CD4-positive, alpha-beta memory T cell (primary cell): ENCODE measurements around the gene CFAP43. TPM values are rescaled to one million over a fixed set of nuclear protein-coding genes. Genes with fewer than 3 reads are reported as not detected.

Experiments used
- CTCF ChIA-PET: fragments of 350-600 bp; sonication (Branson Sonifier 250); formaldehyde crosslinking; loops from one replicate; lab custom pipeline; 2021; ENCODE audit warnings: inconsistent platforms; ENCODE audit not compliant: partially characterized antibody; lab: Charles Lee
- POLR2A ChIA-PET: fragments of 350-600 bp; sonication (Branson Sonifier 250); formaldehyde crosslinking; loops from one replicate; lab custom pipeline; 2021; ENCODE audit not compliant: partially characterized antibody; lab: Charles Lee
- DNase-seq, 5 donors: peaks; one replicate each; pipeline versions ENCODE4 v3.0.0 to v3.0.0-alpha.2; 2020 to 2022; ENCODE audit warnings: mixed read lengths in 1 of 5
- H3K27ac ChIP-seq: one replicate; pipeline ENCODE4 v1.7.0; 2013; ENCODE audit warnings: low read depth, low read length
- H3K27me3 ChIP-seq: 2 replicates; pipeline ENCODE4 v1.7.0; 2013; ENCODE audit warnings: mild to moderate bottlenecking, low read length, moderate library complexity; ENCODE audit not compliant: insufficient read depth
- H3K36me3 ChIP-seq: 2 replicates; pipeline ENCODE4 v1.7.0; 2013; ENCODE audit warnings: mild to moderate bottlenecking, low read length, moderate library complexity; ENCODE audit not compliant: insufficient read depth
- H3K4me1 ChIP-seq: 2 replicates; pipeline ENCODE4 v1.7.0; 2013; ENCODE audit warnings: mild to moderate bottlenecking, low read length, moderate library complexity; ENCODE audit not compliant: insufficient read depth
- H3K4me3 ChIP-seq, 2 donors: one replicate each; pipeline ENCODE4 v1.7.0; 2013; ENCODE audit warnings: low read length in 2 of 2, mild to moderate bottlenecking in 1 of 2
- H3K9me3 ChIP-seq, 2 donors: one replicate each; pipeline ENCODE4 v1.7.0; 2013; ENCODE audit warnings: low read length in 2 of 2, control low read depth in 1 of 2; ENCODE audit not compliant: control insufficient read depth in 1 of 2
- H3K27ac Mint-ChIP-seq, 7 donors: one replicate each; pipeline ENCODE4 v1.8.0; 2020 to 2021; ENCODE audit warnings: mixed read lengths in 7 of 7, mild to moderate bottlenecking in 6 of 7, inconsistent platforms in 3 of 7, moderate library complexity in 3 of 7
- H3K27me3 Mint-ChIP-seq, 2 donors: one replicate each; pipeline ENCODE4 v1.8.0; 2020 to 2021; ENCODE audit warnings: mixed read lengths in 2 of 2
- H3K36me3 Mint-ChIP-seq, 2 donors: one replicate each; pipeline ENCODE4 v1.8.0; 2020 to 2021; ENCODE audit warnings: mixed read lengths in 2 of 2, inconsistent platforms in 1 of 2, mild to moderate bottlenecking in 1 of 2
- H3K4me1 Mint-ChIP-seq, 4 donors: one replicate each; pipeline ENCODE4 v1.8.0; 2020 to 2021; ENCODE audit warnings: mixed read lengths in 4 of 4, mild to moderate bottlenecking in 1 of 4
- H3K4me3 Mint-ChIP-seq, 8 donors: one replicate each; pipeline ENCODE4 v1.8.0; 2020 to 2021; ENCODE audit warnings: mixed read lengths in 8 of 8, mild to moderate bottlenecking in 7 of 8, moderate library complexity in 6 of 8, inconsistent platforms in 3 of 8
- H3K9me3 Mint-ChIP-seq, 8 donors: one replicate each; pipeline ENCODE4 v1.8.0; 2020 to 2021; ENCODE audit warnings: mixed read lengths in 8 of 8, mild to moderate bottlenecking in 5 of 8, inconsistent platforms in 3 of 8, moderate library complexity in 1 of 8
- intact Hi-C: fragments of 100-400 bp; cut with micrococcal nuclease; formaldehyde crosslinking; loops from one replicate; pipeline ENCODE4 v1.15.1; 2023
- polyA plus RNA-seq, 2 donors: library from polyadenylated mRNA; unstranded; fragments of 300-500 nt; fragmentation: Illumina TruSeq; gene quantifications; one replicate each; pipeline ENCODE4 v1.2.3, GENCODE V29; 2021
- total RNA-seq, 2 experiments: library from RNA; stranded (reverse); gene quantifications; one replicate each; pipeline ENCODE4 v1.2.3, GENCODE V29; 2021

CFAP43 gene
- total and polyA plus RNA-seq, 4 experiments from 2014 or later, result not detected

DNA sequence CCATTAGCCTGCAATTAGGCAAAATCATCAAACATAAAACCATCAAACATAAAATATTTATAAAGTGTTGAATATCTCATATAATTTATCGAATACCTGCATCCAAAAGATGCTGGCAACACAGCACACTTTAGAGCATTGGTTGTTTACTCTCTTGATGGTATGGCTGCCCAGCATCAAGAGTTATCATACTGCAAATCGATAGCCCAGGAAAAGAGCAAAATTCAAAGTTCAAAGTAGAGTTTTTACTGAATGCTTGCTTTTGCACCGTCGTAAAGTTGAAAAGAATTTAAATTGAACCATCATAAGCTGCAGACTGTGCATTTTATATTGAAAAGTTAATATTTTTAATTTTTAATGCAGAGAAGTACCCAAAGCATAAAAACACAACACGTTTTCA, 32.6 kb upstream of the CFAP43 start:
- intact Hi-C loops, result loop anchor here (5.0 kb wide), 2 partner anchors 297 to 867 kb away; partner anchors contain the start of genes ATP5MK, PDCD11 and SLK
- H3K27ac ChIP-seq, result no peak overlapping the region
- POLR2A ChIA-PET, result interaction anchor here (3.8 kb wide), 1 partner anchor 11 kb away, joined by 15 read pairs; the partner anchor contains the start of gene GSTO1
- no peak overlapping the region for H3K4me3 ChIP-seq
- H3K27me3 Mint-ChIP-seq, result no peaks in the 10 kb centered on the region
- no peaks in the 10 kb centered on the region for H3K9me3 Mint-ChIP-seq
- H3K4me1 ChIP-seq, result peaks cover 85% of the 10 kb centered on the region
- H3K27me3 ChIP-seq, result no peaks in the 10 kb centered on the region
- H3K27ac Mint-ChIP-seq, result peak overlapping the region in 2 of 7 donors; percentile 44 to 49
- DNase-seq, result no peak
- H3K4me1 Mint-ChIP-seq, result peaks cover 50 to 88% (median 69%) of the 10 kb centered on the region in 4 donors
- peaks cover 32% of the 10 kb centered on the region for H3K36me3 ChIP-seq
- H3K36me3 Mint-ChIP-seq, result peaks cover 42 to 72% of the 10 kb centered on the region in 2 donors
- CTCF ChIA-PET, result interaction anchor here (1.8 to 7.0 kb wide), 2 partner anchors 8 to 11 kb away, joined by 4 to 52 read pairs; no protein-coding TSS in a partner anchor
- H3K4me3 Mint-ChIP-seq, result no peak overlapping the region
- H3K9me3 ChIP-seq, result no peaks in the 10 kb centered on the region

DNA sequence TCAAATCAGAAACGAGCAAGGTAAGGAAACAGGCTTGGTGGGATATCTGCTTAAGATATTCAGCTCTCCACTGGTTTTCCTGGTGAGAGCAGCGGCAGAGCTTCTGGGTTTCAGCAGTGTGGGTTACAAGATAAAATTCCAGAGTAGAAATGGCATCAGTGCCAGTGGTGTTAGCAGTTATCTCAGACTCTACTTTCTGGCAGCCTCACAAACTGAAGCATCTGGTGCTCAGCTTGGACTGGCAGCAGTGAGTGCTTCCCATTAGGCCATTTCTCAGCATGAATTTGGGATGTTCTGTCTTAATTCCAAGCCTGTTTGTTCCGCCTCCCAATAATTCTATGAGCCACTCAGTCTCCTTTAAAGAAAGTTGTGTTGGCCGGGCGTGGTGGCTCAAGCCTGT, 29.9 kb upstream of the CFAP43 start:
- Histone ChIP-seq H3K27ac (no peak overlapping the region), H3K4me3 (no peak overlapping the region), H3K9me3 (no peaks in the 10 kb centered on the region), H3K36me3 (peaks cover 32% of the 10 kb centered on the region), H3K4me1 (peaks cover 95% of the 10 kb centered on the region), H3K27me3 (no peaks in the 10 kb centered on the region)
- ChIA-PET POLR2A (interaction anchor here (1.8 to 3.8 kb wide), 2 partner anchors 8 to 12 kb away, joined by 9 to 15 read pairs; partner anchors contain the start of gene GSTO1), CTCF (interaction anchor here (7.0 kb wide), 1 partner anchor 13 kb away, joined by 52 read pairs; no protein-coding TSS in a partner anchor)
- Mint-ChIP-seq H3K27ac (peak overlapping the region in 6 of 7 donors; percentile 25 to 81 (median 58)), H3K4me3 (no peak overlapping the region), H3K9me3 (no peaks in the 10 kb centered on the region), H3K36me3 (peaks cover 42 to 75% of the 10 kb centered on the region in 2 donors), H3K27me3 (no peaks in the 10 kb centered on the region), H3K4me1 (peaks cover 55 to 89% (median 75%) of the 10 kb centered on the region in 4 donors)
- intact Hi-C loops, result loop anchor here (5.0 kb wide), 1 partner anchor 865 kb away; the partner anchor contains the start of genes ATP5MK and PDCD11
- DNase-seq, result no peak

- peaks cover 95% of the 10 kb centered on the region for H3K4me1 ChIP-seq
- Mint-ChIP-seq H3K27me3 (no peaks in the 10 kb centered on the region), H3K27ac (peak overlapping the region; percentile 48 to 90 (median 64)), H3K9me3 (no peaks in the 10 kb centered on the region), H3K4me1 (peaks cover 60 to 89% (median 76%) of the 10 kb centered on the region in 4 donors), H3K4me3 (peak overlapping the region in 6 of 8 donors; percentile 12 to 34 (median 18)), H3K36me3 (peaks cover 36 to 72% of the 10 kb centered on the region in 2 donors)
- intact Hi-C loops, result loop anchor here (5.0 kb wide), 1 partner anchor 863 kb away; the partner anchor contains the start of genes ATP5MK and PDCD11
- H3K9me3 ChIP-seq, result no peaks in the 10 kb centered on the region
- no peak overlapping the region for H3K4me3 ChIP-seq
- no peaks in the 10 kb centered on the region for H3K27me3 ChIP-seq
- H3K27ac ChIP-seq, result peak overlapping the region; percentile 17
- DNase-seq, result no peak
- ChIA-PET POLR2A (interaction anchor here (1.0 to 1.8 kb wide), 2 partner anchors 13 to 45 kb away, joined by 3 to 9 read pairs; no protein-coding TSS in a partner anchor), CTCF (interaction anchor here (7.0 kb wide), 1 partner anchor 15 kb away, joined by 52 read pairs; no protein-coding TSS in a partner anchor)
- H3K36me3 ChIP-seq, result peaks cover 30% of the 10 kb centered on the region
Measured at GRCh38 chr10:104260775-104261115, 28.6 kb upstream of the CFAP43 start.

DNA sequence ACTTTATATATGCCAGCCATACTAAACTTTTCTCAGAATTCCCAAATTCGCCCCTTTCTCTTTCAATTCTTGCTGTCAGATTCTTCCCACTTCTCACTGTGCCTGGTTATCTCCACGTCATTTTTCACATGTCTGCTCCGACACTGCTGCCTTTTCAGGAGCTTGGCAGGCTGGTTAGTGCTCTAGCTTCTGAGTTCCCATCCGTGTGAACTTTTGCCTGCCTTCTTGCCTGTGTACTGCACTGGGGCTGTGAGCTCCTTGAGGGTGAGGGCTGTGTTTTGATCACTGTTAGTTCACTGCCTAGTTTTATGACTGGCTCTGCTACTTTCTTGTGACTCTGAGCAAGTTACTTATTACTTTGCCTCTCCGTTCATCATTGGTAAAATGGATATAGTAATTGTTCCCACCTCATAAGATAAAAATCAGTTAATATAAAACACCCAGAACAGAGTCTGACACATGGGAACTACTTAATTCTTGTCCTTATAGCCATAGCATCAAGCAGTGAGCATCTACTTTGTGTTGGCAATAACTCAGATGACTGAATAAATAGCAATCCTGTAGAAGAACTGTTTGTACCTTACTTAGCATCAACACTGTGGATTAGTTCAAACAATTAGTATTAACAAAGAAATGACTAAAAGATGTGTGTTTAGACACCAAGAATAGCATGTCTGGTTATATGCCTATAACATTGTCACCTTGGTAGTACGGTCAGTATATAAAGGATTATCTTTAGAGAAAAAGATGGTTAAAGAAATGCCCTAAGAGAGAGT, 28.0 kb upstream of the CFAP43 start:
- peak overlapping the region in 5 of 8 donors; percentile 12 to 34 (median 18) for H3K4me3 Mint-ChIP-seq
- peak overlapping the region; percentile 17 for H3K27ac ChIP-seq
- no peak for DNase-seq
- H3K36me3 Mint-ChIP-seq, result peaks cover 31 to 68% of the 10 kb centered on the region in 2 donors
- peaks cover 90% of the 10 kb centered on the region for H3K4me1 ChIP-seq
- no peaks in the 10 kb centered on the region for H3K27me3 ChIP-seq
- H3K36me3 ChIP-seq, result peaks cover 30% of the 10 kb centered on the region
- H3K9me3 ChIP-seq, result no peaks in the 10 kb centered on the region
- H3K27me3 Mint-ChIP-seq, result no peaks in the 10 kb centered on the region
- POLR2A ChIA-PET, result interaction anchor here (1.0 to 1.8 kb wide), 2 partner anchors 14 to 45 kb away, joined by 3 to 9 read pairs; no protein-coding TSS in a partner anchor
- no peak overlapping the region for H3K4me3 ChIP-seq
- H3K9me3 Mint-ChIP-seq, result no peaks in the 10 kb centered on the region
- H3K4me1 Mint-ChIP-seq, result peaks cover 54 to 87% (median 74%) of the 10 kb centered on the region in 4 donors
- intact Hi-C loops, result loop anchor here (5.0 kb wide), 1 partner anchor 863 kb away; the partner anchor contains the start of genes ATP5MK and PDCD11
- peak overlapping the region; percentile 62 to 93 (median 81) for H3K27ac Mint-ChIP-seq
- CTCF ChIA-PET, result interaction anchor here (1.0 to 7.0 kb wide), 3 partner anchors 15 to 93 kb away, joined by 3 to 52 read pairs (median 13); partner anchors contain the start of gene CFAP58

DNA sequence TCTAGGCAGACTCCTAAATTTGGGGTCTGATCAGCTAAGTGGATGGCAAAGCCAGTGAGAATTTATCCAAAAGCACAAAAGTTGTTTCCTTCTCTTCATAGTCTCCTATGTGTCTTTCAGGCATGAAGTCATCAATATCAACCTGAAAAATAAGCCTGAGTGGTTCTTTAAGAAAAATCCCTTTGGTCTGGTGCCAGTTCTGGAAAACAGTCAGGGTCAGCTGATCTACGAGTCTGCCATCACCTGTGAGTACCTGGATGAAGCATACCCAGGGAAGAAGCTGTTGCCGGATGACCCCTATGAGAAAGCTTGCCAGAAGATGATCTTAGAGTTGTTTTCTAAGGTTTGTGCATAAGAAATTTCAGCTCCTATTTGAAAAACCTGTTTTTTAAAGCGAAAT, 27.3 kb upstream of the CFAP43 start:
- peak overlapping the region in 1 of 8 donors; percentile 33 for H3K4me3 Mint-ChIP-seq
- ChIA-PET CTCF (interaction anchor here (1.0 to 7.0 kb wide), 4 partner anchors 16 to 94 kb away, joined by 3 to 52 read pairs (median 8); partner anchors contain the start of gene CFAP58), POLR2A (no interaction called here)
- Histone ChIP-seq H3K4me3 (no peak overlapping the region), H3K27me3 (no peaks in the 10 kb centered on the region), H3K27ac (peak overlapping the region; percentile 17), H3K9me3 (no peaks in the 10 kb centered on the region), H3K4me1 (peaks cover 83% of the 10 kb centered on the region), H3K36me3 (peaks cover 30% of the 10 kb centered on the region)
- peak overlapping the region in 6 of 7 donors; percentile 2 to 93 (median 72) for H3K27ac Mint-ChIP-seq
- H3K9me3 Mint-ChIP-seq, result no peaks in the 10 kb centered on the region
- no peak for DNase-seq
- peaks cover 53 to 83% (median 70%) of the 10 kb centered on the region in 4 donors for H3K4me1 Mint-ChIP-seq
- intact Hi-C loops, result no loop called here
- H3K36me3 Mint-ChIP-seq, result peaks cover 30 to 64% of the 10 kb centered on the region in 2 donors
- H3K27me3 Mint-ChIP-seq, result no peaks in the 10 kb centered on the region

DNA sequence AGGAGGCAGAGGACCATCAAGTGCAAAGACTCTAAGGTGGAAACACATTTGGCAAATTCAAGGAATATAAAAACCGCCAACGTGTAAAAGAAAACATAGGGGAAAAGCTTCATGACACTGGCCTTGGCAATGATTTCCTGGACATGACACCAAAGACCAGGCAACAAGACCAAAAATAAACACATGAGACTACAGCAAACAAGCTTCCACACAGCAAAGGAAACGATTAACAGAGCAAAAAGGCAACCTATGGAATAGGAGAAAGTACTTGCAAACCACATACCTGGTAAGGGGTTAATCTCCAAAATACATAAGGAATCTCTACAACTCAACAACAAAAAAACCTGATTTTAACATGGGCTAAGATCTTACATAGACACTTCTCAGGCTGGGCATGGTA, 26.0 kb upstream of the CFAP43 start:
- Histone ChIP-seq H3K36me3 (peaks cover 22% of the 10 kb centered on the region), H3K27ac (no peak overlapping the region), H3K9me3 (no peaks in the 10 kb centered on the region), H3K4me1 (peaks cover 76% of the 10 kb centered on the region), H3K27me3 (no peaks in the 10 kb centered on the region), H3K4me3 (no peak overlapping the region)
- ChIA-PET CTCF (interaction anchor here (1.0 to 6.3 kb wide), 3 partner anchors 16 to 48 kb away, joined by 3 to 73 read pairs (median 13); no protein-coding TSS in a partner anchor), POLR2A (interaction anchor here (1.7 to 2.8 kb wide), 2 partner anchors 10 to 16 kb away, joined by 10 to 12 read pairs; partner anchors contain the start of gene GSTO2)
- H3K36me3 Mint-ChIP-seq, result peaks cover 25 to 53% of the 10 kb centered on the region in 2 donors
- no peak for DNase-seq
- H3K9me3 Mint-ChIP-seq, result no peaks in the 10 kb centered on the region
- H3K4me1 Mint-ChIP-seq, result peaks cover 53 to 82% (median 71%) of the 10 kb centered on the region in 4 donors
- H3K27me3 Mint-ChIP-seq, result no peaks in the 10 kb centered on the region
- intact Hi-C loops, result no loop called here
- H3K27ac Mint-ChIP-seq, result peak overlapping the region in 6 of 7 donors; percentile 16 to 75 (median 50)
- H3K4me3 Mint-ChIP-seq, result no peak overlapping the region
